ENCODE results near the gene B9D2.
"Not testable (repeated sequence)": the region's sequence is repeated elsewhere in the genome, so short reads cannot be mapped to it uniquely, and the experiment has no call there.

The B9D2 gene

GRCh38 chr19:41386442-41386841 is 22.5 kb upstream of the B9D2 start:
- DNase-seq = no peak

GRCh38 chr19:41384351-41384750 is 20.4 kb upstream of the B9D2 start:
- DNase-seq = no peak

- not testable (repeated sequence) for DNase-seq
Observed at GRCh38 chr19:41381536-41381935, 17.6 kb upstream of the B9D2 start.

- DNase-seq = no peak
Observed at GRCh38 chr19:41377977-41378709, 14.2 kb upstream of the B9D2 start.

GRCh38 chr19:41376998-41377365 is 13.0 kb upstream of the B9D2 start:
- DNase-seq = no peak

GRCh38 chr19:41376241-41376997 is 12.5 kb upstream of the B9D2 start, which contains the start of gene TMEM91:
TSS of gene TMEM91 (plus strand) at chr19:41376533. CDS start at chr19:41378310, 1,777 bp downstream.
- no peak for DNase-seq

- no peak for DNase-seq
Observed at GRCh38 chr19:41373993-41374392, 10.0 kb upstream of the B9D2 start.

- DNase-seq = no peak
Observed at GRCh38 chr19:41372501-41372900, 8.6 kb upstream of the B9D2 start.

GRCh38 chr19:41371541-41371940 is 7.6 kb upstream of the B9D2 start:
- no peak for DNase-seq

GRCh38 chr19:41371119-41371518 is 7.2 kb upstream of the B9D2 start:
- not testable (repeated sequence) for DNase-seq

GRCh38 chr19:41369769-41370168 is 5.8 kb upstream of the B9D2 start:
- DNase-seq = no peak

- peak; percentile 8 for DNase-seq
Observed at GRCh38 chr19:41367848-41368301, 3.9 kb upstream of the B9D2 start.

GRCh38 chr19:41366089-41366488 is 2.1 kb upstream of the B9D2 start:
- DNase-seq = no peak

- DNase-seq = no peak
Observed at GRCh38 chr19:41364524-41365391, 809 bp upstream of the B9D2 start.

- no peak for DNase-seq
Observed at GRCh38 chr19:41363371-41363752, 587 bp downstream of the B9D2 start.

GRCh38 chr19:41362143-41362847 is 1.7 kb downstream of the B9D2 start:
- no peak for DNase-seq

GRCh38 chr19:41359741-41360140 is 4.2 kb downstream of the B9D2 start:
- no peak for DNase-seq

- no peak for DNase-seq
Observed at GRCh38 chr19:41357746-41358145, 6.2 kb downstream of the B9D2 start.

- no peak for DNase-seq
Observed at GRCh38 chr19:41356984-41357739, 6.8 kb downstream of the B9D2 start.

- DNase-seq = no peak
Observed at GRCh38 chr19:41355802-41356201, 8.1 kb downstream of the B9D2 start.

- no peak for DNase-seq
Observed at GRCh38 chr19:41355035-41355434, 8.9 kb downstream of the B9D2 start.

Data from KG1 (cell line).